GM06990 (cell line): ENCODE results near the gene BAZ2A.
"Not testable (repeated sequence)": the region's sequence is repeated elsewhere in the genome, so short reads cannot be mapped to it uniquely, and the experiment has no call there.

Experiments
- DNase-seq: peaks from one replicate; pipeline ENCODE4 v3.0.0-alpha.2; 2011; ENCODE audit not compliant: insufficient read length; ENCODE audit errors: extremely low read depth
- H3K27me3 ChIP-seq: replicated peaks from 2 replicates; pipeline ENCODE4 v1.6.0; 2011; ENCODE audit warnings: low read length; ENCODE audit not compliant: control insufficient read depth, insufficient read depth
- H3K36me3 ChIP-seq: 2 replicates; pipeline ENCODE4 v1.5.1; 2011; ENCODE audit warnings: low read length; ENCODE audit not compliant: control insufficient read depth, insufficient read depth
- H3K4me3 ChIP-seq: replicated peaks from 2 replicates; pipeline ENCODE4 v1.5.1; 2011; ENCODE audit warnings: low read depth, mild to moderate bottlenecking, control low read depth, low read length
- TF ChIP-seq, protein P1 (sequence below): IDR thresholded peaks from 2 replicates; pipeline ENCODE4 v1.5.1; 2011; ENCODE audit warnings: low read length, control low read depth, mild to moderate bottlenecking, inconsistent platforms; ENCODE audit not compliant: insufficient read depth, poor library complexity, severe bottlenecking

Gene BAZ2A

DNA sequence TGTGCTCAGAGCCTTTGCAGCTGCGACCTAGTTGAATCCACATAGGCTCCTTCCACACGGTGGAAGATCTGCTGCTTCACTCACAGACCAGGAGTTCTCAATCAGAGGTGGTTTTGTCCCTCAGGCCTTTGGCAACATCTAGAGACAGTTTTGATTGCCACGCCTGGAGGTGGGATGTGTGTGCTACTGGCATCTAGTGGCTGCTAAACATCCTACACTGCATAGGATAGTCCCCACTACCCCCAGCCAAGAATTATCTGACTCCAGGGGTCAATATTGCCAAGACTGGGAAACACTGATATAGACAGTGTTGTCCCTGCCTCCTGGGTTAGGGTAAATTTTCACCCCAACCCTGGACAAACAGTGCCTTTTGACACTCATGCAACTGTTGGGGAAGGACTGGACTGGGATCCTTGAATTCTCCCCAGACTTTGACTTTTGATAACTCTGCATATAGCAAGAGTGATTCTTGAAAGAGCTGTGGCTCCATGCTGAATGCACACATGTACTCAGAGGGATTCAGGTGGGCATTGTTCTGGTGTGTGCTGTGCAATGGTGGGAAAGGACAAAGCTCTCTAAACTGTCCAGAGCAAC, 39.8 kb downstream of the BAZ2A start:
- H3K27me3 ChIP-seq, result no peaks in the 10 kb centered on the region
- no peak for DNase-seq
- H3K4me3 ChIP-seq, result no peak overlapping the region
- TF ChIP-seq, protein P1, sequence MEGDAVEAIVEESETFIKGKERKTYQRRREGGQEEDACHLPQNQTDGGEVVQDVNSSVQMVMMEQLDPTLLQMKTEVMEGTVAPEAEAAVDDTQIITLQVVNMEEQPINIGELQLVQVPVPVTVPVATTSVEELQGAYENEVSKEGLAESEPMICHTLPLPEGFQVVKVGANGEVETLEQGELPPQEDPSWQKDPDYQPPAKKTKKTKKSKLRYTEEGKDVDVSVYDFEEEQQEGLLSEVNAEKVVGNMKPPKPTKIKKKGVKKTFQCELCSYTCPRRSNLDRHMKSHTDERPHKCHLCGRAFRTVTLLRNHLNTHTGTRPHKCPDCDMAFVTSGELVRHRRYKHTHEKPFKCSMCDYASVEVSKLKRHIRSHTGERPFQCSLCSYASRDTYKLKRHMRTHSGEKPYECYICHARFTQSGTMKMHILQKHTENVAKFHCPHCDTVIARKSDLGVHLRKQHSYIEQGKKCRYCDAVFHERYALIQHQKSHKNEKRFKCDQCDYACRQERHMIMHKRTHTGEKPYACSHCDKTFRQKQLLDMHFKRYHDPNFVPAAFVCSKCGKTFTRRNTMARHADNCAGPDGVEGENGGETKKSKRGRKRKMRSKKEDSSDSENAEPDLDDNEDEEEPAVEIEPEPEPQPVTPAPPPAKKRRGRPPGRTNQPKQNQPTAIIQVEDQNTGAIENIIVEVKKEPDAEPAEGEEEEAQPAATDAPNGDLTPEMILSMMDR, result peak; percentile 72
- no peaks in the 10 kb centered on the region for H3K36me3 ChIP-seq

DNA sequence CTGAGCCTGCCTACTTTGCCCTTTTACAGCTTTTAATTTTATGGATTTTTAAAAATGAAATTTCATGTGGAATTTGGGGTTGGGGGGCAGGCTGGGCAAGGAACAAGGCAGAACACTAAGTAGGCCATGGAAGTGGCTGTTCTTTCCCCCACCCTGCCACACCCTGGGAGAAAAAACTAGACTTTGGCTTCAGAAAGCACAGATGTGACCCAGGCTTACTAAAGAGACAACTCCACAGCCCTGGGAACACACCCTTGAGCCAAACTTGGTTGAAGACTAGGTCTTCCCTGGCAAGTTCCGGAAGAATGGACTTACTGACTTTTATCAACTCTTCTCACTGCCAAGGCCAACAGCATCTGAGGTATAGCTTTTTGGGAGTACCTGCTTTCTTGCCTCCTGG, 40.3 kb downstream of the BAZ2A start:
- H3K4me3 ChIP-seq, result no peak overlapping the region
- TF ChIP-seq, protein P1, result no peak
- no peaks in the 10 kb centered on the region for H3K36me3 ChIP-seq
- no peaks in the 10 kb centered on the region for H3K27me3 ChIP-seq
- DNase-seq, result no peak

DNA sequence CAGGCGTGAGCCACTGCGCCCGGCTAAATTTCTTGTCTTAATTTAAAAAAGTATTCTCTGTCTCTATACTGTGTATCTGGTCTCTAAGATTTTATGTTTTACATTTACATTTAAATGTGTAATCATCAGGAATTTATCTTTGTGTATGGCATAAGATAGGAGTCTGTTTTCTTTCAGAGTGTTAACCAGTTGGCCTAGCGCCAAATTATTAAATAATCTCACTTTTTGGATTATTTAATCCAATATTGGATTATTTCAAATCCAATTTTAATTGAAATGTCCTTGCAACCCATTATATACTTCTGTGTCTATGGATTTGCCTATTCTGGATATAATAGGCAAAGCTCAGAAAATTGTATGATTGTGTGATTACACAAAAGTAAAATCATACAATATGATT, 45.0 kb downstream of the BAZ2A start:
- TF ChIP-seq, protein P1, result no peak
- no peaks in the 10 kb centered on the region for H3K36me3 ChIP-seq

DNA sequence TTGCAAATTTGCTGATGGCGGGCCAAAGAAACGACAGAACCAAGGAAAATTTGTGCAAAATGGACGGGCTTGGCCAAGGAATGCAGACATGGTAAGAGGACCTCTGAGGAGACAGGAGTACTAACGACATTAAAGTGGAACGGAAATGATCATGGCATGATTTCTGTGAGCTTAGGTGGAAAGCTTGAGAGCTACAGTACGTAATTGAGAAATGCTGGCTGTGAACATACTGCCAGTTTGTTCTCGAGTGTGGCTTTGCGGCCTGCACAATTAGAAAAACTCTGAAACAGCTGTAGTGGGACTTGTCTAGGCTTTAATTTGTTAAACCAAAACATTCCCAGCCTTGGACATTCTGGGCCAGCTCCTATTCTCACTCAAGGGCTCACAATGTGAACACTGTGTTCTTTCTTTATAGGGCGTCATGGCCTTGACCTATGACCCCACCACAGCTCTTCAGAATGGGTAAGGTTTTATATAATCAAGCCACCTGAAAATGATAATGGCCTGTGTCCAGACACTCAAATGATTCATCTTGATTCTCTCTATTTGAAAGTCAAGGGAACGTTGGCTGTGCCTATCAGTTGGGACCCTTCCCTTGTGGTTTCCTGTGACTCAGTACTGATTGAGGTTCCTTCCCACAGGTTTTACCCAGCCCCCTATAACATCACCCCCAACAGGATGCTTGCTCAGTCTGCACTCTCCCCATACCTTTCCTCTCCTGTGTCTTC, 48.5 kb downstream of the BAZ2A start:
- H3K36me3 ChIP-seq, result no peaks in the 10 kb centered on the region
- no peak for DNase-seq
- no peaks in the 10 kb centered on the region for H3K27me3 ChIP-seq

More for the DNA sequence above, 45.0 kb downstream of the BAZ2A start:
- Histone ChIP-seq H3K4me3 (no peak overlapping the region), H3K27me3 (no peaks in the 10 kb centered on the region)
- no peak for DNase-seq

DNA sequence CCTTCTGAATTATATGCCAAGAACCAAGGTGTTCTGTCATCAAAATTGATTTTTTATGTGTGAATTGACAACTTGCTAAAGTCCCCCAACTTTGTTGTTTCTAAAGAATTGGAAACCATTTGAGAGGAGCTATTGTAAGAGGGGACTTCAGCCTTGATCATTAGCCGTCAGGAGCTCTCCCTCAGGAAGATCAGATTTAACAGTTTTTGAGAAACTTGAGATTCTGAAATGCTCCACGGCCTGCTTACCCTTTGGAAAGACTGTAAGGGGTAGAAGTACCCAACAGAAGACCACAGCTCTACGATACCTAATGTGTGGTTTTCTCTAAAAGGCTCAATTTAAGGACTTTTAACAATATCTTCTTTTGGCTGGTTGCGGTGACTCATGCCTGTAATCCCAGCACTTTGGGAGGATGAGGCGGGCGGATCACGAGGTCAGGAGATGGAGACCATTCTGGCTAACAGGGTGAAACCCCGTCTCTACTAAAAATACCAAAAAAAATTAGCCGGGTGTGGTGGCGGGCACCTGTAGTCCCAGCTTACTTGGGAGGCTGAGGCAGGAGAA, 51.1 kb downstream of the BAZ2A start:
- no peak for DNase-seq
- Histone ChIP-seq H3K36me3 (no peaks in the 10 kb centered on the region), H3K4me3 (no peak overlapping the region), H3K27me3 (no peaks in the 10 kb centered on the region)
- TF ChIP-seq, protein P1, result no peak

More for the DNA sequence above, 48.5 kb downstream of the BAZ2A start:
- no peak overlapping the region for H3K4me3 ChIP-seq
- TF ChIP-seq, protein P1, result no peak

DNA sequence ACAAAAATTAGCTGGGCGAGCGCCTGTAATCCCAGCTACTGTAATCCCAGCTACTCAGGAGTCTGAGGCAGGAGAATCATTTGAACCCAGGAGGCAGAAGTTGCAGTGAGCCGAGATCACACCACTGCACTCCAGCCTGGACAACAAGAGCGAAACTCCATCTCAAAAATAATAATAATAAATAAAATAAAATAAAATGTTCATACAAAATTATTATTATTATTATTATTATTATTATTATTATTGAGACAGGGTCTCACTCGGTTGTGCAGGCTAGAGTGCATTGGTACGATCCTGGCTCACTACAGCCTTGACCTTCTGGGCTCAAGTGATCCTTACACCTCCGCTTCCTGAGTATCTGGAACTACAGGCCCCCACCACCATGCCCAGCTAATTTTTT, 52.9 kb downstream of the BAZ2A start:
- not testable (repeated sequence) for H3K36me3 ChIP-seq, H3K4me3 ChIP-seq, H3K27me3 ChIP-seq, DNase-seq
